Neural cell (in vitro differentiated cells): ENCODE data around the gene TMEM117.

ENCODE experiments used
- CTCF ChIP-seq: fragments of 450-650 bp; IDR thresholded peaks from 2 replicates; pipeline ENCODE4 v1.5.1; 2014; ENCODE audit warnings: antibody characterized with exemption, mild to moderate bottlenecking, moderate library complexity; ENCODE audit not compliant: poor library complexity, severe bottlenecking
- EZH2 ChIP-seq: fragments of 200-600, 300-800 bp; shearing (Covaris generic), sonication (generic); IDR thresholded peaks from 2 replicates; pipeline ENCODE4 v1.6.1; 2014; ENCODE audit warnings: antibody characterized with exemption, low read length, borderline replicate concordance, mild to moderate bottlenecking; ENCODE audit not compliant: insufficient read depth, poor library complexity, severe bottlenecking
- POLR2AphosphoS5 ChIP-seq: IDR thresholded peaks from 2 replicates; pipeline ENCODE4 v1.6.1; 2012
- REST ChIP-seq: IDR thresholded peaks from 2 replicates; pipeline ENCODE4 v1.6.1; 2012; ENCODE audit warnings: borderline replicate concordance
- TAF1 ChIP-seq: IDR thresholded peaks from 2 replicates; pipeline ENCODE4 v1.6.1; 2012; ENCODE audit warnings: low read depth

GRCh38 chr12:44258246-44258645, 422.4 kb downstream of the TMEM117 start:
- TF ChIP-seq CTCF (no peak), EZH2 (no peak), REST (no peak), TAF1 (no peak), POLR2AphosphoS5 (no peak)
